Fibroblast of skin of left quadriceps (primary cell): Measurements from ENCODE around the gene NEGR1.

Experiments used
- DNase-seq, 2 experiments: peaks; one replicate each; pipeline ENCODE4 v3.0.0-alpha.2; 2013; ENCODE audit warnings: low read depth in 2 of 2

Gene NEGR1

GRCh38 chr1:71371581-71371980 is 910.8 kb downstream of the NEGR1 start:
- DNase-seq, result no peak

- DNase-seq, result no peak
These were observed 918.1 kb downstream of the NEGR1 start for GRCh38 chr1:71364236-71364635.

GRCh38 chr1:71362691-71363090 is 919.6 kb downstream of the NEGR1 start:
- no peak for DNase-seq

- no peak for DNase-seq
These were observed 920.3 kb downstream of the NEGR1 start for GRCh38 chr1:71362076-71362475.

GRCh38 chr1:71357708-71358107 is 924.6 kb downstream of the NEGR1 start:
- no peak for DNase-seq

GRCh38 chr1:71351438-71351837 is 930.9 kb downstream of the NEGR1 start:
- peak; percentile 74 to 76 for DNase-seq

- DNase-seq, result peak in 1 of 2 experiments; percentile 19
These were observed 931.5 kb downstream of the NEGR1 start for GRCh38 chr1:71350805-71351204.

GRCh38 chr1:71350330-71350729 is 932.0 kb downstream of the NEGR1 start:
- no peak for DNase-seq
